Chondrocyte (in vitro differentiated cells): ENCODE results near the gene GRIA4. TPM values are rescaled to one million over a fixed set of nuclear protein-coding genes. Genes with fewer than 3 reads are reported as not detected.
"Not testable (repeated sequence)": the region's sequence is repeated elsewhere in the genome, so short reads cannot be mapped to it uniquely, and the experiment has no call there.

Experiments
- DNase-seq: peaks from one replicate; pipeline ENCODE4 v3.0.0; 2021; ENCODE audit warnings: mixed read lengths, low spot score
- H3K27ac Mint-ChIP-seq: one replicate; pipeline ENCODE4 v1.8.0; 2021; ENCODE audit warnings: mild to moderate bottlenecking, moderate library complexity, mixed read lengths; ENCODE audit not compliant: unreplicated experiment
- H3K27me3 Mint-ChIP-seq: 2 replicates; pipeline ENCODE4 v1.8.0; 2021; ENCODE audit warnings: low read depth, mixed read lengths
- H3K36me3 Mint-ChIP-seq: 2 replicates; pipeline ENCODE4 v1.8.0; 2021; ENCODE audit warnings: low read depth, mixed read lengths
- H3K4me1 Mint-ChIP-seq: 2 replicates; pipeline ENCODE4 v1.8.0; 2021; ENCODE audit warnings: low read depth, mild to moderate bottlenecking, mixed read lengths
- H3K4me3 Mint-ChIP-seq: one replicate; pipeline ENCODE4 v1.8.0; 2021; ENCODE audit warnings: mild to moderate bottlenecking, moderate library complexity, mixed read lengths; ENCODE audit not compliant: unreplicated experiment
- H3K9me3 Mint-ChIP-seq: 2 replicates; pipeline ENCODE4 v1.8.0; 2021; ENCODE audit warnings: low read depth, mixed read lengths
- total RNA-seq: library from RNA; stranded (reverse); gene quantifications from 3 replicates; pipeline ENCODE4 v1.2.1, GENCODE V29; 2021
- TF ChIP-seq, protein P1 (sequence below): fragments of 200-600 bp; sonication (generic); IDR thresholded peaks from 2 replicates; pipeline ENCODE4 v1.5.0; 2021; ENCODE audit warnings: antibody characterized with exemption, mild to moderate bottlenecking, moderate library complexity

GRIA4 gene
- total RNA-seq, 1 donor from 2014 or later, result not detected

DNA sequence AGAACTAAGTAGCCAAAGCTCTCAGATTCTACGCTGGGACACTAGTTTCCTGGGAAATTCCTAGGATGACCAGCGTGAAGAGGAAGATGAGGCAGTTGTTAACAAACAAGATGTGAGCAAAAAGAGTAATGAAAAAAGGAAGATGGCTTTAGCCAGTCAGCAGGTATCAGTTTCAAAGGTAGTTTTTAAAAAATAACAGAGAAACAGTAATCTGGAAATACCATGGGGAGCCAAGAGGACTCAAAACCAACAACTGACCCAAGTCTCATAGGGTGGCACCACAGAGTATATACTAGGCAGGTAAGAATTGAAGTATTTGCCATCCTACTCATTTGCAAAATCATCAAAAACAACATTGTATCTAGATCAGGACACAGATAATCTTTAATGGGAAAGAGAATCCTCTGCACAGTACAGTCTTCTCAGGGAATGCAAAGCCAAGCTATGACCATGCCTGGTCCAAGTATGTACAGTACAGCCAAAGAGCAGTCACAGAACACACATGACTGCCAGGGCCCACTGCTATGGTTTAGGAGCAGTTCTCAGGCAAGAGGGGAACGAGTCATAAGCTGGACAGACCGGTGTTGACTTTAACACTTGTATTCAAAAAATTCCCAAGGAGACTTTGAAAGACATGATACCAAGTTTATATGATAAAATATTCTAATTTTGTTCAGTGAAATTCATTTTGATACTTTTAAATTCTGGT, 391.6 kb downstream of the GRIA4 start:
- peaks cover 12% of the 10 kb centered on the region for H3K9me3 Mint-ChIP-seq
- TF ChIP-seq, protein P1, sequence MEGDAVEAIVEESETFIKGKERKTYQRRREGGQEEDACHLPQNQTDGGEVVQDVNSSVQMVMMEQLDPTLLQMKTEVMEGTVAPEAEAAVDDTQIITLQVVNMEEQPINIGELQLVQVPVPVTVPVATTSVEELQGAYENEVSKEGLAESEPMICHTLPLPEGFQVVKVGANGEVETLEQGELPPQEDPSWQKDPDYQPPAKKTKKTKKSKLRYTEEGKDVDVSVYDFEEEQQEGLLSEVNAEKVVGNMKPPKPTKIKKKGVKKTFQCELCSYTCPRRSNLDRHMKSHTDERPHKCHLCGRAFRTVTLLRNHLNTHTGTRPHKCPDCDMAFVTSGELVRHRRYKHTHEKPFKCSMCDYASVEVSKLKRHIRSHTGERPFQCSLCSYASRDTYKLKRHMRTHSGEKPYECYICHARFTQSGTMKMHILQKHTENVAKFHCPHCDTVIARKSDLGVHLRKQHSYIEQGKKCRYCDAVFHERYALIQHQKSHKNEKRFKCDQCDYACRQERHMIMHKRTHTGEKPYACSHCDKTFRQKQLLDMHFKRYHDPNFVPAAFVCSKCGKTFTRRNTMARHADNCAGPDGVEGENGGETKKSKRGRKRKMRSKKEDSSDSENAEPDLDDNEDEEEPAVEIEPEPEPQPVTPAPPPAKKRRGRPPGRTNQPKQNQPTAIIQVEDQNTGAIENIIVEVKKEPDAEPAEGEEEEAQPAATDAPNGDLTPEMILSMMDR, result no peak

DNA sequence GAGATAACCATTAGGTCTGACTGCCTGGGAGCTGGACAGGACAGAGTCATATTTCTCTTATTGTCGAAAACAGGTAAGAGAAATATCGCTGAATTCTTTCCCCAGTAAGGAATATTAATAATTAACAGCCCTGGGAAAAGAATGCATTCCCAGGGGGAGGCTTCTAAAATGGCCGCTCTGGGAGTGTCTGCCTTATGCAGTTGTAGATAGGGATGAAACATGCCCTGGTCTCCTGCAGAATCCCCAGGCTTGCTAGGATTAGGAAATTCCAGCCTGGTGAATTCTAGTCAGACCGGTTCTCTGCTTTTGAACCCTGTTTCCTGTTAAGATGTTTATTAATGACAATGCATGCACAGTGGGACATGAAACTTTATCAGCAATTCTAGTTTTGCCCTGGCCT, 393.2 kb downstream of the GRIA4 start:
- H3K4me3 Mint-ChIP-seq, H3K27me3 Mint-ChIP-seq, H3K4me1 Mint-ChIP-seq, H3K27ac Mint-ChIP-seq, DNase-seq: not testable (repeated sequence)
- peaks cover 12% of the 10 kb centered on the region for H3K9me3 Mint-ChIP-seq
- peaks cover 34% of the 10 kb centered on the region for H3K36me3 Mint-ChIP-seq

More for the DNA sequence above, 391.6 kb downstream of the GRIA4 start:
- H3K4me3 Mint-ChIP-seq, result no peak overlapping the region
- H3K4me1 Mint-ChIP-seq, result no peaks in the 10 kb centered on the region
- no peaks in the 10 kb centered on the region for H3K27me3 Mint-ChIP-seq
- DNase-seq, result no peak
- H3K36me3 Mint-ChIP-seq, result peaks cover 21% of the 10 kb centered on the region
- H3K27ac Mint-ChIP-seq, result no peak overlapping the region

DNA sequence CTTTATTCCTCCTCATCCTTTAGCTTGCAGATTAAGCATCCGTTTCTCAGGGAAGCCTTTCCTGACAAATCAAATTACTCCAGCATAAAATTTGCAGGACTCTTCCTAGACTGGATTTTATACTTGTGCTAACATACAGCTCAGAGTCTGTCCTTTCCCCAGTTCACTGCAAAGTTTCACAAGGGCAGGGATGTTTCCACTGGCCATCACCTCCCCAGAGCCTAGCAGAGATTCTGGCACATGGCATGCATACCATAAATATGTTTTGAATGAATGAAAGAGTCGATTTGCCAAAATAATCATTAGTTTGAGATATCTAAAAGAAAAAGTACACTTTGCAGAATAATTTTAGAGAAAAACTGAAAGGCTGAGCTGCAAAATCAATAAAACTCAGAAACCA, 401.6 kb downstream of the GRIA4 start:
- H3K27me3 Mint-ChIP-seq, result no peaks in the 10 kb centered on the region
- peak overlapping the region; percentile 33 for H3K27ac Mint-ChIP-seq
- H3K9me3 Mint-ChIP-seq, result no peaks in the 10 kb centered on the region
- peaks cover 27% of the 10 kb centered on the region for H3K4me1 Mint-ChIP-seq
- DNase-seq, result no peak
- no peak overlapping the region for H3K4me3 Mint-ChIP-seq
- TF ChIP-seq, protein P1, result no peak
- peaks cover 39% of the 10 kb centered on the region for H3K36me3 Mint-ChIP-seq

DNA sequence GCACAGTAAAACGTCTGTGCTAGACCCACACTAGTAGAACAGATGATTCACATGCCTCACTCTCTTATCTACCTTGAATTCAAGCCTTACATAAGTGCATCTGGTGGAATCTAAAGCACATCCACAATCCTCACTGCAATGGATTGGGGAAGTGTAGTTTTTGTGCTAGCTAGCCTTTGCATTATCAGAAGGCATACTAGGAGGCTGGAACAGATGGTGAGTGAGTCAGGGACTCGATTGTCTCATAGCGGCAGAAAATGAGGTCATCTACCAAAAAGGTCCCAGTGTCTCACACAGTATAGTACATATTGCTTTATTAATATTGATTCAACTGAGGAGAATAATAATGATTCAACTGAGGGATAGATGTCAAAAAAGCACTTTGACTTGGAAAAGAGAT, 402.9 kb downstream of the GRIA4 start:
- Mint-ChIP-seq H3K36me3 (peaks cover 28% of the 10 kb centered on the region), H3K27ac (peak overlapping the region; percentile 19), H3K4me3 (no peak overlapping the region), H3K9me3 (no peaks in the 10 kb centered on the region), H3K27me3 (no peaks in the 10 kb centered on the region), H3K4me1 (peaks cover 30% of the 10 kb centered on the region)
- TF ChIP-seq, protein P1, result no peak
- DNase-seq, result no peak

DNA sequence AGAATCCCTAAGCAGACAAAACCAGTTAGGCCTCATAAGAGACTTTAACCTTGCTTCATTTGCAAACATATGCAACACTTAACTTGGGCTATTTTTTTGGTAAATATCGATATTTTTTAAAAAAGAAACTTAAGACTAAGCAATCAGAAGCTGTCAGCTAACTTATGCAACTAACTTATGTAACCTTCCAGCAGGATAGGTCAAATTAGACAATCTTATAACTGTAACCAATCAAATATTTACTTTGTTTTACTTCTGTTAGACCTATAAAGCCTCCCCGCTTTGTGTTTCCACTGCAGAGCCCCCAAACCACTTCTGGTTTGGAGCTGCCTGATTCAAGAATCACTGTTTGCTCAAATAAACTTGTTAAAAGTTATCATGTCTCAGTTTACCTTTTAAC, 404.2 kb downstream of the GRIA4 start:
- H3K36me3 Mint-ChIP-seq, result peaks cover 20% of the 10 kb centered on the region

More for the DNA sequence above, 404.2 kb downstream of the GRIA4 start:
- DNase-seq, result no peak
- H3K9me3 Mint-ChIP-seq, result no peaks in the 10 kb centered on the region
- H3K4me3 Mint-ChIP-seq, result no peak overlapping the region
- peaks cover 38% of the 10 kb centered on the region for H3K4me1 Mint-ChIP-seq
- no peaks in the 10 kb centered on the region for H3K27me3 Mint-ChIP-seq
- TF ChIP-seq, protein P1, result no peak
- H3K27ac Mint-ChIP-seq, result no peak overlapping the region
